ENCODE data around the gene OBSL1.

The OBSL1 gene

DNA sequence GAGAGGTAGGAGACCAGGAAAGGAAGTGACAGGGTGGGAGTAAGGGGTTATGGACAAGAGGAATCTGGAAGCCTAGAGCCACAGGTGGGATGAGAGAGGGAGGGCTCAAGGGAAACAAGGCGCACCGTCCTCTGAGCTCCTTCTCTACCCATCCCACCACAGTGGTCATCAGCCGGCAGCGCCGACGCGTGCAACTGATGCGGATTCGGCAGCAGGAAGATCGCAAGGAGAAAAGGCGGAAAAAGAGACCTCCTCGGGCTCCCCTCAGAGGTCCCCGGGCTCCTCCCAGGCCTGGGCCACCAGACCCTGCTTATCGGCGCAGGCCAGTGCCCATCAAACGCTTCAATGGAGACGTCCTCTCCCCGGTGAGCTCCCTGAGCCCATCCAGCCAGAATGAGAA, 22.3 kb downstream of the OBSL1 start:
- no peak for DNase-seq

DNA sequence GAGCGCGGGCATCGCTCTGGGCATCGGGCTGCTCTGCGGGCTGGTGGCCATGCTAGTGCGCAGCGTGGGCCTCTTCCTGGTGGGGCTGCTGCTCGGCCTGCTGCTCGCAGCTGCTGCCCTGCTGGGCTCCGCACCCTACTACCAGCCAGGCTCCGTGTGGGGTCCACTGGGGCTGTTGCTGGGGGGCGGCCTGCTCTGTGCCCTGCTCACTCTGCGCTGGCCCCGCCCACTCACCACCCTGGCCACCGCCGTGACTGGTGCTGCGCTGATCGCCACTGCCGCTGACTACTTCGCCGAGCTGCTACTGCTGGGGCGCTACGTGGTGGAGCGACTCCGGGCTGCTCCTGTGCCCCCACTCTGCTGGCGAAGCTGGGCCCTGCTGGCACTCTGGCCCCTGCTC, 23.7 kb downstream of the OBSL1 start:
- DNase-seq, result no peak

DNA sequence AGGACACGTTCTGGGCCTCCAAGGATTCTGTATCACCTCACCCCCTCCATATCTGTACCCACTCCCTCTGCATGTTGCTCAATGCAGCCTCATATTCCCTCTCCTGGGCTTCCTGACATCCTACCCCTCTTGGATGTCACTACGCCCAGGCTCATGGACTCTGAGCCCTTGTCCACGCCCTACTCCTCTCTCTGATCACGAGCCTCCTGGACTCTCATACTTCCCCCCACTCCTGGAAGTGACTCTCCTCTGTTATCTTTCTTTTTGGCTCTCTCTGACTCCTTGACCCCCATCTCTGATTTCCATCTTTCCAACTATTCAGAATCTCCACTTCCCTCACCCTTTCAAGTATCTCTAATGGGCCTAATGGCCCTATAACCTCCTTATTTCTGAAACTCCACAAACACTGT, 25.4 kb downstream of the OBSL1 start:
- DNase-seq, result no peak

DNA sequence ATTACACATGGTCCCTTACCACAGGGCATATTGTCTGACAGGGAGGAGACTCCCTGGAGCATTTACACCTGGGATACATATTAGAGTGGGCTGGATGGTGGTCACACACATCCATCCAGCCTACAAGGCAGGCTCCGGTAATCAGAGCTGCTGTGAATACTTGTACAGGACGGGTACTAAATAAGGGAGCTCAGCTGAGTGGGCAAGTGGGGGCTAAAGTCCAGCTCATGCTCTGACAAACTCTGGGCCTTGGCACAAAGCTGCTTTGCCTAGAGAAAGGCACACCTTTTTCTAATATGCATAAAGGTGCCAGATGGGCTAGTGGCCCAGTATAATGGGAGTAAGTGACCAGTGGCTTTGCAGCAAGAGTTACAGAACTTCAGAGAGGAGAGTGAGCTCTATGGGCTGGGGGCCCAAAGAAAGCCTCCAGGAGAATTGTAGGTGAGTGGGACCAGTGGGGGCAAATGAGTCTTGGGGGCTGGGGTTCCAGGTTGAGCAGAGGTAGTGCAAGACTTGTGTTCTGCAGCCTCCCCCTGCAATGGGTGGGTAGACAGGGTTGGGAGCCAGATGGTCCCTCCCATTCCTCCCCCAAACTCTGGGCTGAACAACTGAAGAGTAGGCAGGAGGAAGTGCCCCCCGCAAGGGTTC, 25.9 kb downstream of the OBSL1 start:
- no peak for DNase-seq

DNA sequence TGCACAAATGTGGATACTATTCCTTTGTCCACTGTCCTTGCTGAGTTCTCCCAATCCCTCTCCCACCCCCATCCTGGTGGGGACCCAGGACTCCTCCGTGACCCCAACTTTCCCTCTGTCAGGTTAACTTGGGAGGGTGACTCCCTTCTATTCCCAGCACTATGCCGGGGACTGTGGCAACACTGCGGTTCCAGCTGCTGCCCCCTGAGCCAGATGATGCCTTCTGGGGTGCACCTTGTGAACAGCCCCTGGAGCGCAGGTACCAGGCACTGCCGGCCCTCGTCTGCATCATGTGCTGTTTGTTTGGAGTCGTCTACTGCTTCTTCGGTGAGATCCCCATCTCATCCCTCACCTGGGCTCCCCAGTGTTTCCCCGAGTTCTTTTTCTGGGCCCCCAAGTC, 26.8 kb downstream of the OBSL1 start:
- no peak for DNase-seq

DNA sequence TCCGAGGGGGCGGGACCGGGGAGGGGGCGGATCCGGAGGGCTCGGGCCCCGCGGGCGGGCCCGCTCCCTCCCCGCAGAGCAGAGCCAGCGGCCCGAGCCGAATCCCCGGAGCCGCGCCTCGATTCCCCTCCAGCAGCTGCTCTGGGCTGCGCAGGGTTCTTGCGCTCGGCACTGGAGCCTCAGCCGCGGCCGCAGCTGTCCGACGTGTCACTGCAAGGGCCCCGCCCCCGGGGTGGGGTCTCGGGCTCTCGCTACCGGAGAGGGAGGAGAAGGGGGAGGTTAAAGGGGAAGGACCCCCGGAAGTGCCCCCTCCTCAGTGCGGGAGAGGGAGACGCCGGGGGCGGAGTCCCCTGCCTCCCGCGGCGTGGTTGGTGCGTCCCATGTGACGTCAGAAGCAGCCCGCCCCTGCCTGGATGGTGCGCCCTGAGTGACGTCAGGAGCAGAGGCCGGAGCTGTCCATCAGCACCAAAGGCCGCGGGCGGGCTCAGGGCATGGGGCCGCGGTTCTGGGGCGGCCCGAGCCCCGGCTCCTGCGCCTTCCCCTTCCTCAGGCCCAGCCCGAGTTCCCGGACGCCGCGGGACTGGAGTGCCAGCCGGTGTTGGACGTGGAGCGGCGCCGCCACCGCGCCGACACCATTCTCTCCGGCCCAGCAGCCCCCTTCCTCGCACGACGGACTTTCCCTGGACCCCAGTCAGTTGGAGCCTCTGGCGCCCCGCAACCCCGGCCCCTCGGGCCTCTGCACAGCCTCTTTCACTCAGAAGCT, 27.6 kb downstream of the OBSL1 start, which contains the start of the genes CHPF and TMEM198:
Gene CHPF (minus strand): TSS at position 214 of the 763 bp plus-strand sequence. CDS start 271 bp downstream, outside the sequence.
Gene TMEM198 (plus strand): TSS at position 433 of the 763 bp plus-strand sequence. CDS start 700 bp downstream, outside the sequence.
- peak; percentile 79 to 86 (median 84) for DNase-seq

DNA sequence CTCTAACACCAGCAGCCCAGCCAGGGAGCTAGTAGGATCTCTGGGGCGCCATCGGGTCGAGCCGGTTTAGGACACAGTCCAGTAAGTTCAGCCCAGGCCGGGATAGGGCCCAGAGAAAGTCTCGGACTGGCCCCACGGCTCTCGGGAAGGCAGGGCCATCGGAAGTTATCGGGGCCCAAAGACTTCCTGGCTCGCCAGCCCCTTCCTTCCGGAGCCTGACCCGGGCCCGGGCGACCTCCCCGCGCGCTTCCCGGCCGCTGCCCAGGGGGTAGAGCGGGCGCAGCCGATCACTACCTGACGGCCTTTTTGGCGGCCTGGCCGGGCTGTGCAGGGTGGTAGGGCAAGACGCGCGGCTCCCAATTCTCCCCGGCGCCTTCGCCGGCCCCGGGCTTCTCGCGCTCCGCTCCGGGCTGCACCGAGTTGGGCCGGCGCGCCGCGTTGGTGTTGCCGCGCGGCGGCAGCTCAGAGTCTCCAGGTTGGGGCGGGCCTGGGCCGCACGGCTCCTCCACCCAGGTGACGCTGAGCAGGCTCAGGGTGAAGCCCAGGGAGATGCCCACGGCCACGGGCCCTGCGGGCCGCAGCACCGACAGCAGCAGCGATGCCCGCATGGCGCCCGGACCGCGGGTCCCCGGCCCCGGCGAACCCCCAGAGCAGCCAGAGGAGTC, 28.3 kb downstream of the OBSL1 start:
- DNase-seq, result peak in 1 of 4 experiments; percentile 37

DNA sequence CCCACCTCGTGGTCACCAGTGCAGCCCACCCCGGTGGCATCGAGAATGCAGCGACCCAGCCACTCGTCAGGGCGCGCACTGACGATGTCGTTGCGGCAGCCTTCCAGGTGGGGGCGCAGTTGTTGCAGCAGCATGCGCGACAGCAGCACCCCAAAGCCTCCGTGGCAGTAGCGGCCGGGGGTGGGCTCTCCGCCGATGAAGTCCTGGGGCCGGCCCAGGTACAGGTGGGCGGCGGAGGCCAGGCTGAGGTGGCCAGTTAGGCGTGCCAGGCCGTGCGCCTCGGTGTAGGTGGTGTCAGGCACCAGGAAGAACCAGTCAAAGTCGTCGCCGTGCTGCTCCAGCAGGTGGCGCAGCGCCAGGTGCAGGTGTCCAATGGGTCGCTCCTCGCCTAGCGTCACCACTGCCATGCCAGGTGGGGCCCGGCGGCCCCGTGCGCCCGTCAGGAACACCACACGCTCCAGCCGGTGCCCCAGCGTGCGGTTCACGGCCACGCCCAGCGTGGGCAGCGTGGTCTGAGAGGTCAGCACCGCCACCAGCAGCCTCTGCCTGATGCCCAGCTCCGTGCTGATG, 29.6 kb downstream of the OBSL1 start:
- peak; percentile 62 to 84 (median 74) for DNase-seq

DNA sequence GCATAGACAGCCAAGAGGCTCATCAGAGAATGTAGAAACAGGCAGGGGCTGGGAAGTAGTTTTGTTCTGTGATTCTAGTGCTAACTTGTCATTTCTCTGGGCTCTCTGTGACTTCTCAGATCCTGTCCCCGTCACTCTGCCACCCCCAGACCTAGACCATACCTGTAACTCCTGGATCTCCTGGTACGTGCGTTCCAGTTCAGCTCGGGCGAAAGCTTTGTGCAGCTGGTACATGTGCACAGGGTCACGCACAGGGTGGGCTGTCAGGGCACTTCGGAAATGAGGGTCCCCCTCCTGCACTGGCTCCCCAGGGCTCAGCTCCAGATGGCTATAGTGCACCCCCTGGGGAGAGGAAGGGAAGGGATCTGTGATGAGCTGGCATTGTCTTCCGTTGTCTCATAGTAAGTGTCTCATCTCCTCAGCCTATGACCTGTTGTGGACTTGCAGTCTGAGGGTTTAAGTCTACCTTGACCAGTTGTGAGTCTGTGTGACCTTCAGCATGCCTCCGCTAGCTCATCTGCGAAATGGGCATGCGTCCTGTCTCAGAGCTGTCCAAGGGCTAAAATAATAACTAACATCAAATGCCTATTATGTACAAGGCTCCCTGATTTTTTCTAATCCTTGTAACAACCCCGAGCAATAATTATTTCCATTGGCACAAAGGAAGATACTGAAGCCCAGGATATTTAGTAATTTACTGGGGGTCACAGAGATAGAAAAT, 30.4 kb downstream of the OBSL1 start:
- no peak for DNase-seq

DNA sequence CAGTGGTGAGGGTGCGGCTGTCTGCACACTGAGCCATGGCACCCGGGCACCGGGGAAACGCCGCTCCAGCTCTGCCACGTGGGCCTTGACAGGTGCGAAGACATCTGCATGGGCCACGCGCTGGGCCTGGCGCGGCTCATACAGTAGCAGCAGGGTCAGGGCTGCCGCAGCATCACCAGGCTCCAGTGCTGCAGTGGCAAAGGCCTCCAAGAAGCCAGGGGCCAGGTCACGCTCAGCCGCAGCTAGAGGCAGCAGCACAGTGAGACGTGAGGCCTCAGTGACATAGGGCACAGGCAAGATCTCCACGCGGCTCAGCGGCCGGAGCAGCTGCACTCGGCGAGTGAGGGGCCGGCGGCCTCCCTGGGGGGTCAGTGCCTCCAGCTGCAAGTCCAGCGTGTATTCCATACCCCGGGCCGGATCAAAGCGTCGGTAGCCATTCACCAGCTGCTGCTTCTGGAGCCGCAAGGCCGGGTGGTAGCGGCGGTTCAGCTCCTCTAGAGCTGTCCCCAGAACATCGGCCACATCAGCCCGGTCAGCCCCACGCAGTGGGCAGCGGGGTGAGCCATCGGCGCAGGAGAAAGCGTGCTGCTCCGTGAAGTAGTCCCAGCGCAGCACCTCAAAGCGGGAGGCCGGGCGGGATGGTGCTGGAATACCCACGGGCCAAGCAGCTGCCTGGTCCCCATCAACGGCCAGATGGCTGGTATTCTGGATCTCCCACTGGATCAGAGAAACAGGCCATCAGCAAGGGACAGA, 31.2 kb downstream of the OBSL1 start:
- DNase-seq, result no peak

DNA sequence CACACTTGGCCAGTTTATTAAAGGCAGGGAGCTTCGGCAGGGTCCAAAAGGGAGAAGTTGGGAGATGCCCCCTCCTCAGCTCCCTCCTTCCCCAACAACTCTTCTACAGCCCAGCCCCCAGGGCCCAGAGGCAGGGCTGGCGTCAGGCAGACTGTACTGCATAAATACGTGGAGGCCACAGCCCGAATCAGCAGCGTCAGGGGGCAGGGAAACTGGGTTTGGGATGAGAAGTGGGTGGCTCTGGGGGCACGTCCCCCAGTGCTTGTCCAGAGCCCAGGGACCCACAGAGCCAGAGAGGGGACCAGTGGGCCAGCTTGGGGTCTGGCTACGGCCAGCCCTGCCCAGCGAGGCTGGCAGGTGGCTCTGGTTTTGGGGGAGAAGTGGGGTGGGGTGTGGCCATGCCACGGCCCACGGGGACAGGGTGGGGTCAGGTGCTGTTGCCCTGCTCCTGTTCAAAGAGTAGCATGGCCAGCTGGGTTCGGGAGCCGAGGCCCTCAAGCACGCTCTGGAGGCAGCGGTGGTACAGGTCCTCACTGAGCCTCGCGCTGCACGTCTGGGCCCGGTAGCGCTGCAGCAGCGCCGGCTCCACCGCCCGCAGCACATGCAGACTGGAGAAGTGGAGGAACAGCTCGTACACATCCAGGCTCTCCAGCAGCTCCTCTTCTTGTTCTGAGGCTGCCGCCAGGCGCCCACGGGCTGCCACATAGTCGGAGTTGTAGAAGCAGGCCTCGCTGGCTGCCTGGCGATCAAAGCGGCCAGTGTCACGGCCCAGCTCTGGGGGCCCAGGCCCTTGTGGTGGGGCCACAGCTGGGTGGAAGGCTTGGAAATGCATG, 32.2 kb downstream of the OBSL1 start:
- no peak for DNase-seq

DNA sequence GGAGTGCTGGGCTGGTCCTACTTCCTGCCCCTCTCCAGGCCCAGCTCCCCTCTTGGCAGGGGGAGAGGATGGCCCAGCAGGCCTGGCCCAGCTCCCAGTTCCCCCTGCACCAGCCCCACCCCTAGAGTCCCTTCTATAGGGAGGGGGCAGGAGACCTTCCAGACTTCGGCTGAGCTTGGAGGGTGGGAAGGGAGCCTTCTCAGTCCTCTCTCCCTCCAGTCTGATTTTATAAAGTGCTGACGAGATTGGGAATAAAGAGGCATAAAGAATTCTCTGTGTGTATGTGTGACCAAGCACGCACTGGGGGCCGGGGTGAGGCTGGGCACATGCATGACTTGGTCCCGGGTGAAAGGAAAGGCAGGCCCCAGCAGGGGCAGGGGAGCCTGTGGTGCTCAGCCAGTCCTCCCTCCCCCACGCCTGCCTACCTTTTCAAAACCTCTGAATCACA, 32.8 kb downstream of the OBSL1 start:
- no peak for DNase-seq

DNA sequence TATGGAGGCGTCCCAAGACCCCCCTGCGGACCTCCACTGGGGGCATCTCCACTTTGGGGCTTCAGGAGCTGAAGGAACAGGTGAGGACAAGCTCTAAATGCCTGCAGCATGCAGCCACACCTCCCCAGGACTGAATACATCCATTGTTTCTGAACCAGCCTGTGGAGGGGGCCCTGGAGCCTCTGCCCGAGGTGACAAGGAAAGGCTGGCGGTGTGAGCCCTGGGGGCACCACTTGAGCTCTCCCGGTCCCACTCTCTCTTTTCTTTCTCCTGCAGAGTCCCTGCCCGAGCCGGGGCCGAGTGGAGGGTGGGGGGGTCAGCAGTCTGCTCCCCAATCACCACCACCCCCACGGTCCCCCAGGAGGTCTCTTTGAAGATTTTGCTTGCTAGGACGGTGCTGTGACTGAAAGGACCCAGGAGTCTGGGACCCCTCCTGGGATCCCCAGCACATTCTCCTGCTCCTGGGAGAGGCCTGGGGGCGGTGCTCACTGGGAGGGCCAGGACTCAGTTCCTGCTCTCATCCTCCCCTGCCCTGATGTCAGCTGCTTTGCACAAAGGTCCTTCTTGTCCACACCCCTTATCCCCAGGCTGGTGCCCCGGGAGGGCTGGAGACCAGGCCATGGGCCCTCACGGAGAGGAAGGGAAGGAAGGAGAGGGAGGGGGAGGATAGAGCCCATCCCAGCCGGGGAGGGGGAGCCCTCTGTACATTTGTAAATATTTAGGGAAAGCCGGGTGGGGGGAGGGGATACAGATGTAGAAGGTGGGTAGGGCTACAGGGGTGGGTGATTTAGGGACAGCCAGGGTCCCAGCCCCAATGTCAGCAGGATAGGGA, 33.5 kb downstream of the OBSL1 start:
- DNase-seq, result no peak

DNA sequence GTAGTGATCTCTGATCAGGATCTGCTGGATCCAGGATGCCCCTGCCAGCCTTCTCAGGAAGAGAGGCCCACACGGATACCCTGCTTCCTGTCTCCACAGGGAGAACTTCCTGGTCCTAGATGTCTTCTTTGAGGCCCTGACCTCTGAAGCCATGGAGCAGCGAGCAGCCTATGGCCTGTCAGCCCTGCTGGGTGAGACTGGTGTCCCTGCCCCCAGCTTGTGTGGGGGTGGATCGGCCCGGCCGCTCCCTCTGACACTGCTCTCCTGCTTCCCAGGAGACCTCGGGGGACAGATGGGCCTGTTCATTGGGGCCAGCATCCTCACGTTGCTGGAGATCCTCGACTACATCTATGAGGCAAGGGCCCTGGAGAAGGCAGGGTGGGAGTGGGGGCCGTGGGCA, 34.4 kb downstream of the OBSL1 start:
- no peak for DNase-seq

DNA sequence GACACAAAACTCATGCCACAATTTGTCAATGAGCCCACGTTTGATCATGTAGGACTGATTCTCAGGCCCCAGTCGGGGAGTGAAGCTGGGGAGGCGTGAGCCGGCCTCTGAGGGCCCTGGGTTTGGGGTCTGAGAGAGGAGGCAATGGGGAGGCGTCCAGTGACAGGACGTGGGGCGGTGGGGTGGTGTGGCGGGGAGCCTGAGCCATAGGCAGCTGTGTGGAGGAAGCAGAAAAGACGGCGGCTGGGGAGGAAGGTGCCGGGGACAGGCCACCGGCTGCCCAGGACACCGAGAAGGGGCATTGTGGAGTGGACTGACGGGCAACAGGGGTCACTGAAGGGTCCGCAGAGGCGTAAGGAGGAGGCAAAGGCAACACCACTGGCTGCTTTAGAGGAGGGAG, 34.9 kb downstream of the OBSL1 start:
- no peak for DNase-seq

DNA sequence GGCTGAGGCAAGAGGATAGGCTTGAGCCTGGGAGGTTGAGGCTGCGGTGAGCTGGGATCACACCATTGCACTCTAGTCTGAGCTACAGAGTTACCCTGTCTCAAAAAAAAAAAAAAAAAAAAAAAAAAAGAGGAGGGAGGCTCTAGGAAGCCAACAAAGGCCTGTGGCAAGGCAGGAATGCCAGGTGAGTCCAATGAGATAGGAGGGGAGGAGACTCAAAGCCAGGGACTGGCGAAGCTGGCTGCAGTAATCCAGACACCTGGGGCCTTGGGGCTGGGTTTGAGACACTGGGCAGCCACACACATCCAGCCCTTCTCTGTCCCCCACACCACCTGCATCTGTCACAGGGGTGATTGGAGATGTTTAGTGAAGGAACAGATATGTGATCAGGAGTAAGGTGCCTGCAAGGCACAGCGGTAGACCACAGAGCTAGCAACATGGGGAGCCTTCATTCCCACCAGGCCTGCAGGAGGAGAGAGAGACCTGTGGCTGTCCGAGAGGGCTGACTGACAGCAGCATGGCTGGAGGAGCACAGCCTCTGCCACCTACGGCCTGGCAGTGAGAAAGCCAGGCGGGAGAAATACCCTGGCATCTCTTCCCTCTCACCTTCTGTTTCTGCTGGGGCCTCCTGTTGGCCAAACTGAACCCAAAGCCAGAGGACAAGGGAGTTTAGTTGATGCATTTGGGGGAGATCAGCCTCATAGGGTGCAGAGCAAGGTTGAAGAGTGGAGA, 37.2 kb downstream of the OBSL1 start:
- no peak for DNase-seq

DNA sequence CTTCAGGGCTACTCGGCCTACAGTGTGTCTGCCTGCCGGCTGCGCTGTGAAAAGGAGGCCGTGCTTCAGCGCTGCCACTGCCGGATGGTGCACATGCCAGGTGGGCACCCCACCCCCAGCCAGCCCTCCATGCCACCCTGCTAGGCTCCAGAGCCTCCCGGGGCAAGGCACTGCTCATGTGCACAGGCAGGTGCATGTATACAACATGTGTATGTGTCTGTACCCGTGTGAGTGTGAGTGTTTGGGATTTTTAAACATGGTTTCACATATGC, 39.0 kb downstream of the OBSL1 start:
- no peak for DNase-seq

DNA sequence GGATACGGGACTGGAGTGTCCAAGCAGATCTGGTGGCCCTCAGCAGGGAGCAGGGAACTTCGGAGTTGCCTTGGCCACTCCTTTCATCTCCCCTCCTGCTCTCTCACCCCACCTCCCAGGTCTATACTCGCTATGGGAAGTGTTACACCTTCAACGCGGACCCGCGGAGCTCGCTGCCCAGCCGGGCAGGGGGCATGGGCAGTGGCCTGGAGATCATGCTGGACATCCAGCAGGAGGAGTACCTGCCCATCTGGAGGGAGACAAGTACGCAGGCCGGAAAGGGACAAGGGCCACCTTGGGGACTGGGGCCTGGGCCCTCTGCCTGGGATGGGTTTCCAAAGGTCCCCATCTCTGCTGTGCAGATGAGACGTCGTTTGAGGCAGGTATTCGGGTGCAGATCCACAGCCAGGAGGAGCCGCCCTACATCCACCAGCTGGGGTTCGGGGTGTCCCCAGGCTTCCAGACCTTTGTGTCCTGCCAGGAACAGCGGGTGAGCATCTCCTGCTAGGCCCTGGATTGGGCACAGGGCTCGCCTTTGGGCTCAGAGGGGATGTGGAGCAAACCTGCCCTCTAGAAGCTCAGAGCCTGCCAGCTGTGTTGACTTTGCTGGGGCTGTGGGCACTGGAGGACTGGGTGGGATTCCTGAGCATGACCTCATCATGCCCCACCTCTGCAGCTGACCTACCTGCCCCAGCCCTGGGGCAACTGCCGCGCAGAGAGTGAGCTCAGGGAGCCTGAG, 39.5 kb downstream of the OBSL1 start:
- no peak for DNase-seq
